ENCODE data around the gene CDKN3.
"Not testable (repeated sequence)": the region's sequence is repeated elsewhere in the genome, so short reads cannot be mapped to it uniquely, and the experiment has no call there.

CDKN3 gene

DNA sequence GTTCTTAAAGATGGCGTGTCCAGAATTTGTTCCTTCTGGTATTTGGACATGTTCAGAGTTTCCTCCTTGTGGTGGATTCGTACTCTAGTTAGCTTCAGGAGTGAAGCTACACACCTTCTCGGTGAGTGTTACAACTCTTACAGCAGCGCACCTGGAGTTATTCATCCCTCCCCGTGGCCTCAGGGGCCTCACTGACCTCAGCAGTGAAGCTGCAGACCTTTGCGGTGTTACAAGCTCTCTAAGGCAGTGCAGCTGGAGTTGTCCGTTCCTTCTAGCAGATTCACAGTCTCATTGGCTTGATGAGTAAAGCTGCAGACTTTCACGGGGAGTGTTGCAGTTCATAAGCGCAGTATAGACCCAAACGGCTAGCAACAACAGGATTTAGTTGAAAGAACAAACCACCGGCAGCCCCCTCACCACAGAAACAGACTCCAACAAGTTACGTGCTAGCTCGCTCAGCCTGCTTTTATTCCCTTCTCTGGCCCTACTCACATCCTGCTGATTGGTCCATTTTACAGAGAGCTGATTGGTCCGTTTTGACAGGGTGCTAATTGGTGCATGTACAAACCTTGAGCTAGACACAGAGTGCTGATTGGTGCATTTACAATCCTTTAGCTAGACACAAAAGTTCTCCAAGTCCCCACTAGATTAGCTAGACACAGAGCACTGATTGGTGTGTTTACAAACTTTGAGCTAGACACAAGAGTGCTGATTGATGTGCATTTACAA, 4.5 kb upstream of the CDKN3 start:
- Histone ChIP-seq H3K9me2 (replicated peaks; ENCODE audit: control insufficient read depth, low read length) (no peaks in the 10 kb centered on the region), H3K27me3 (ENCODE audit: control insufficient read depth, low read length) (peaks cover 12% of the 10 kb centered on the region; the same call in 1 of the 2 replicates), H3K4me1 (ENCODE audit: control insufficient read depth, low read length) (peaks cover 4% of the 10 kb centered on the region), H3K27ac (ENCODE audit: low read depth, low read length) (no peak overlapping the region), H4K20me1 (ENCODE audit: control insufficient read depth, insufficient read depth, low read depth, low read length) (no peaks in the 10 kb centered on the region), H3K36me3 (ENCODE audit: control insufficient read depth, low read length) (peaks cover 4% of the 10 kb centered on the region; the same call in 1 of the 2 replicates), H3K4me2 (ENCODE audit: low read length) (no peak overlapping the region), H3F3A (ENCODE audit: control insufficient read depth, insufficient read depth) (no peaks in the 10 kb centered on the region), H3K9me3 (ENCODE audit: control insufficient read depth, insufficient read depth, low read length) (no peaks in the 10 kb centered on the region), H3K4me3 (ENCODE audit: low read length) (no peak overlapping the region), H3K79me2 (ENCODE audit: control insufficient read depth, low read length) (peaks cover 4% of the 10 kb centered on the region)
- TF ChIP-seq EZH2phosphoT487 (IDR thresholded peaks at IDR 0.05; ENCODE audit: borderline replicate concordance, low read length) (no peak), CTCF (IDR thresholded peaks at IDR 0.05; ENCODE audit: low read depth, low read length, poor library complexity, severe bottlenecking) (no peak)

DNA sequence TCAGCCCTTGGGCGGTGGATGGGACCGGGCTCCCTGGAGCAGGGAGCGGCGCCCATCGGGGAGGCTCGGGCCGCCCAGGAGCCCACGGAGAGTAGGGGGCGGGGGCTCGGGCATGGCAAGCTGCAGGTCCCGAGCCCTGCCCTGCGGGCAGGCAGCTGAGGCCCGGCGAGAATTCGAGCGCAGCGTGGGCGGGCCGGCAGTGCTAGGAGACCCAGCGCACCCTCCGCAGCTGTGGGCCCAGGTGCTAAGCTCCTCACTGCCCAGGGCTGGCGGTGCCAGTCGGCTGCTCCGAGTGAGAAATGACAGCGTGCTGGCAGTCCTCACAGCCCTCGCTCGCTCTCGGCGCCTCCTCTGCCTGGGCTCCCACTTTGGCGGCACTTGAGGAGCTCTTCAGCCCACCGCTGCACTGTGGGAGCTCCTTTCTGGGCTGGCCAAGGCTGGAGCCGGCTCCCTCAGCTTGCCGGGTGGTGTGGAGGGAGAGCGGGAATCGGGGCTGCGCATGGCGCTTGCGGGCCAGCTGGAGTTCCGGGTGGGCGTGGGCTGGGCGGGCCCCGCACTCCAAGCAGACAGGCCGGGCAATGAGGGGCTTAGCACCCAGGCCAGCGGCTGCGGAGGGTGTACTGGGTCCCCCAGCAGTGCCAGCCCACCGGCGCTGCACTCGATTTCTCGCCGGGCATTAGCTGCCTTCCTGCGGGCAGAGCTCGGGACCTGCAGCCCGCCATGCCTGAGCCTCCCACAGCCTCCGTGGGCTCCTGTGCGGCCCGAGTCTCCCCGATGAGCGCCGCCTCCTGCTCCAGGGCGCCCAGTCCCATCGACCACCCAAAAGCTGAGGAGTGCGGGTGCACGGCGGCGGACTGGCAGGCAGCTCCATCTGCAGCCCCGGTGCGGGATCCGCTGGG, 3.6 kb upstream of the CDKN3 start:
- H3K36me3 ChIP-seq (ENCODE audit: control insufficient read depth, low read length); H3K27ac ChIP-seq (ENCODE audit: low read depth, low read length); H4K20me1 ChIP-seq (ENCODE audit: control insufficient read depth, insufficient read depth, low read depth, low read length); H3K4me2 ChIP-seq (ENCODE audit: low read length); H3K9me2 ChIP-seq (replicated peaks; ENCODE audit: control insufficient read depth, low read length); H3F3A ChIP-seq (ENCODE audit: control insufficient read depth, insufficient read depth); H3K27me3 ChIP-seq (ENCODE audit: control insufficient read depth, low read length); H3K9me3 ChIP-seq (ENCODE audit: control insufficient read depth, insufficient read depth, low read length); H3K4me3 ChIP-seq (ENCODE audit: low read length): not testable (repeated sequence)
- Histone ChIP-seq H3K4me1 (ENCODE audit: control insufficient read depth, low read length) (peaks cover 10% of the 10 kb centered on the region), H3K79me2 (ENCODE audit: control insufficient read depth, low read length) (peaks cover 14% of the 10 kb centered on the region)

DNA sequence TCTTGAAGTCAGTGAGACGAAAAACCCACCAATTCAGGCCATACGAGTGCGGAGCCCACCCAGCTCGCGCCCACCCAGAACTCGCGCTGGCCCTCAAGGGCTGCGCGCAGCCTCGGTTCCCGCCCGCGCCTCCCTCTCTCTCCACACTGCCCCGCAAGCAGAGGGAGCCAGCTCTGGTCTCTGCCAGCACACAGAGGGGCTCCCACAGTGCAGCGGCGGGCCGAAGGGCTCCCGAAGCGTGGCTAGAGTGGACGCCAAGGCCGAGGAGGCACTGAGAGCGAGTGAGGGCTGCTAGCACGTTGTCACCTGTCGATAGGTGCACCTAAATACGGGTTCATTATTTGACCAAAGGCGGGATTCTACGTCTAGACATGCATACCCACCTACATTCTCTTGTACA, 2.2 kb upstream of the CDKN3 start:
- Histone ChIP-seq H3F3A (ENCODE audit: control insufficient read depth, insufficient read depth) (no peaks in the 10 kb centered on the region), H3K9me3 (ENCODE audit: control insufficient read depth, insufficient read depth, low read length) (no peaks in the 10 kb centered on the region), H4K20me1 (ENCODE audit: control insufficient read depth, insufficient read depth, low read depth, low read length) (no peaks in the 10 kb centered on the region), H3K79me2 (ENCODE audit: control insufficient read depth, low read length) (peaks cover 27% of the 10 kb centered on the region), H3K27ac (ENCODE audit: low read depth, low read length) (no peak overlapping the region), H3K4me2 (ENCODE audit: low read length) (no peak overlapping the region), H3K4me1 (ENCODE audit: control insufficient read depth, low read length) (peaks cover 24% of the 10 kb centered on the region), H3K27me3 (ENCODE audit: control insufficient read depth, low read length) (no peaks in the 10 kb centered on the region), H3K4me3 (ENCODE audit: low read length) (no peak overlapping the region), H3K36me3 (ENCODE audit: control insufficient read depth, low read length) (peaks cover 18% of the 10 kb centered on the region), H3K9me2 (replicated peaks; ENCODE audit: control insufficient read depth, low read length) (no peaks in the 10 kb centered on the region)
- no peak for TF ChIP-seq CTCF (IDR thresholded peaks at IDR 0.05; ENCODE audit: low read depth, low read length, poor library complexity, severe bottlenecking)
- no peak for TF ChIP-seq EZH2phosphoT487 (IDR thresholded peaks at IDR 0.05; ENCODE audit: borderline replicate concordance, low read length)

GRCh38 chr14:54395284-54395683, 1.5 kb upstream of the CDKN3 start:
- no peaks in the 10 kb centered on the region for H3K27me3 ChIP-seq (ENCODE audit: control insufficient read depth, low read length)
- H3F3A ChIP-seq (ENCODE audit: control insufficient read depth, insufficient read depth) = no peaks in the 10 kb centered on the region
- H3K4me1 ChIP-seq (ENCODE audit: control insufficient read depth, low read length) = peaks cover 24% of the 10 kb centered on the region
- H3K9me2 ChIP-seq (replicated peaks; ENCODE audit: control insufficient read depth, low read length) = no peaks in the 10 kb centered on the region
- no peaks in the 10 kb centered on the region for H4K20me1 ChIP-seq (ENCODE audit: control insufficient read depth, insufficient read depth, low read depth, low read length)
- H3K27ac ChIP-seq (ENCODE audit: low read depth, low read length) = no peak overlapping the region
- H3K4me2 ChIP-seq (ENCODE audit: low read length) = no peak overlapping the region
- no peak for TF ChIP-seq CTCF (IDR thresholded peaks at IDR 0.05; ENCODE audit: low read depth, low read length, poor library complexity, severe bottlenecking)
- TF ChIP-seq EZH2phosphoT487 (IDR thresholded peaks at IDR 0.05; ENCODE audit: borderline replicate concordance, low read length) = no peak
- H3K4me3 ChIP-seq (ENCODE audit: low read length) = no peak overlapping the region
- peaks cover 25% of the 10 kb centered on the region for H3K36me3 ChIP-seq (ENCODE audit: control insufficient read depth, low read length)
- peaks cover 30% of the 10 kb centered on the region for H3K79me2 ChIP-seq (ENCODE audit: control insufficient read depth, low read length)
- H3K9me3 ChIP-seq (ENCODE audit: control insufficient read depth, insufficient read depth, low read length) = no peaks in the 10 kb centered on the region

Data from DOHH2 (cell line).